Bronchial epithelial cell (primary cell): ENCODE data around the gene OR5D16. TPM values are rescaled to one million over a fixed set of nuclear protein-coding genes. Genes with fewer than 3 reads are reported as not detected.
"Not testable (repeated sequence)": the region's sequence is repeated elsewhere in the genome, so short reads cannot be mapped to it uniquely, and the experiment has no call there.

ENCODE experiments used
- DNase-seq: peaks from one replicate; pipeline ENCODE4 v3.0.0-alpha.2; 2010; ENCODE audit warnings: low read depth
- FAIRE-seq: peaks from 2 replicates; lab custom pipeline; 2011; peaks lifted over from hg19 to GRCh38; lab: Jason Lieb, UNC
- H3K27me3 ChIP-seq: 2 replicates; pipeline ENCODE4 v1.5.1; 2011; ENCODE audit warnings: low read length; ENCODE audit not compliant: control insufficient read depth, insufficient read depth
- H3K36me3 ChIP-seq: 2 replicates; pipeline ENCODE4 v1.5.1; 2011; ENCODE audit warnings: low read length; ENCODE audit not compliant: control insufficient read depth, insufficient read depth
- H3K4me3 ChIP-seq: 2 replicates; pipeline ENCODE4 v1.5.1; 2011; ENCODE audit warnings: mild to moderate bottlenecking, low read depth, low read length, control low read depth
- total RNA-seq: library from RNA; depleted of rRNA; stranded (reverse); fragments of >200 nt; gene quantifications from 2 replicates; pipeline ENCODE4 v1.2.1, GENCODE V29; 2014

Gene OR5D16
- total RNA-seq, 1 donor from 2014 or later: not detected

GRCh38 chr11:55873146-55873545, 34.6 kb downstream of the OR5D16 start:
- not testable (repeated sequence) for H3K27me3 ChIP-seq, DNase-seq, H3K4me3 ChIP-seq, FAIRE-seq, H3K36me3 ChIP-seq

DNA sequence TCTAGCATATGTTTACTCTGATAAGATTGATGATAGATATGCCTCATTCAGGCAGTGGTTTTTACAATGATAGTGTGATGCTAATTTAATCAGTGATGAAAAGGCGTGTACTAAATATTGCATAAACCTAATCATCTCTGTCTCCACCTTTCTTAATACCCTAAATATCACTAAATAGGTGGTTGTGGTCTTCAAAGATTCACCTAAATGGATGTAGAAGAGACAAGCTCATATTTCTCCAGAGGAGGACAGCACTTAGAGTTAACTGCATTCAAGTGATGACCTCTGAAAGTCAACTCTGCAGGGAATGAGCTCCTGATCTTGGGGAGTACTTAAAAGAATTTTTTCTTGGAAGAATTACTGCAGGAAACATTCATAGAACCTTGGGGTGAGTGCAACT, 44.4 kb downstream of the OR5D16 start, which contains the start of gene TRIM51:
Gene TRIM51, plus strand, starts transcription at position 301 of the 400 bp plus-strand sequence. CDS start 2,132 bp downstream, outside the sequence.
- not testable (repeated sequence) for DNase-seq, H3K4me3 ChIP-seq, FAIRE-seq, H3K36me3 ChIP-seq, H3K27me3 ChIP-seq

DNA sequence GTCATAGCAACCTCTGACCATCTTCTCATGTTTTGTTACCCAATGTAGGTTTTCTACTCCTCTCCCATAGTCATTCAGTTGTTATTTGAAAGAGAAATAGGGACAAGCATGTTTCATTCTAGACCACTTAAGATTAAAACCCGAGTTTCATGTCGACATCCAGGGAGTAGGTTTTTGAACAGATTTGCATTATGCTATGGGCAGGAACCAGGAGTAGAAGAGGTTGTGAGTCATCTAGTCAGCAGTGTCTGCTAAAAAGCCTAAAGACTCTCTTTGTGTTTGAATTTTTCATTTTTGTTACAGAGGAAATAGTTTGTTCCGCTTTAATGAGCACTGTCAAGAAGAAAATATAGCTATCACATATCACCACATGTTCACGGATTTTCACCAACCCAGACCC, 46.4 kb downstream of the OR5D16 start:
- not testable (repeated sequence) for H3K36me3 ChIP-seq, FAIRE-seq, H3K27me3 ChIP-seq, H3K4me3 ChIP-seq, DNase-seq

- not testable (repeated sequence) for H3K4me3 ChIP-seq, FAIRE-seq, H3K36me3 ChIP-seq, H3K27me3 ChIP-seq, DNase-seq
Measured at GRCh38 chr11:55885481-55885880, 46.9 kb downstream of the OR5D16 start.

Other genes with a start within 250 kb of the OR5D16 start
- not detected in 2 replicates for gene OR4C11, start 231.1 kb upstream of the OR5D16 start, total RNA-seq
- not detected in 2 replicates for gene OR4P4, start 203.6 kb upstream of the OR5D16 start, total RNA-seq
- gene OR4S2, start 190.4 kb upstream of the OR5D16 start, total RNA-seq: not detected in 2 replicates
- not detected in 2 replicates for gene OR4C6, start 176.6 kb upstream of the OR5D16 start, total RNA-seq
- gene OR5D13, start 65.3 kb upstream of the OR5D16 start, total RNA-seq: not detected in 2 replicates
- not detected in 2 replicates for gene OR5D14, start 43.2 kb upstream of the OR5D16 start, total RNA-seq
- gene OR5L1, start 27.4 kb upstream of the OR5D16 start, total RNA-seq: not detected in 2 replicates
- gene OR5D18, start 19.1 kb upstream of the OR5D16 start, total RNA-seq: not detected in 2 replicates
- not detected in 2 replicates for gene OR5L2, start 11.5 kb upstream of the OR5D16 start, total RNA-seq
- not detected in 2 replicates for gene TRIM51, start 44.5 kb downstream of the OR5D16 start, total RNA-seq
- not detected in 2 replicates for gene OR5W2, start 75.8 kb downstream of the OR5D16 start, total RNA-seq
- not detected in 2 replicates for gene OR5I1, start 97.6 kb downstream of the OR5D16 start, total RNA-seq
- gene OR10AG1, start 131.2 kb downstream of the OR5D16 start, total RNA-seq: not detected in 2 replicates
- not detected in 2 replicates for gene OR5F1, start 155.9 kb downstream of the OR5D16 start, total RNA-seq
- not detected in 2 replicates for gene OR5AS1, start 188.9 kb downstream of the OR5D16 start, total RNA-seq